GM18526 (cell line): Measurements from ENCODE around the gene L3MBTL4.

Experiments used
- POLR2A ChIP-seq: IDR thresholded peaks from 3 replicates; pipeline ENCODE4 v1.6.1; 2011; ENCODE audit not compliant: insufficient read length; ENCODE audit errors: extremely low read depth

The L3MBTL4 gene

GRCh38 chr18:6289843-6290242, 124.9 kb downstream of the L3MBTL4 start:
- no peak for TF ChIP-seq POLR2A

- no peak for TF ChIP-seq POLR2A
Measured at GRCh38 chr18:6286585-6286984, 128.1 kb downstream of the L3MBTL4 start.

DNA sequence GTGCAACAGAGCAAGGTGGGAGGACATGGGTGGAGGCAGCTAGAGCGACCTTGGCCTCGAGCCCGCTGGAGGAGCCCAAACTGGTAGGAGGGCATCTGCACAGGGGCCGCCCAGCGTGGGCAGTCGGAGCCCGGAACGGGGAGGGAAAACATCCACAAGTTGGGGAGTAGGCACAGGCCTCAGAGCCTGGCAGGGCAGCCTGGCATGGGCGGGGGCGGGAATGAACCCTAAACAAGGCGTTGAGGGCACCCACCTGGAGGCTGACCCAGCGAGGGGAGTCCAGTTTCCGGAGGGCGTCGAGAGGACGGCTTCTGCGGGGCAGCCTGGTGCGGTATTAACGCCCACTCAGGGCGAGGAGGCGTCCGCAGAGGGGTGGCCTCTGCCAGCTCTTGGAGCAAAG, 129.9 kb downstream of the L3MBTL4 start:
- TF ChIP-seq POLR2A, result no peak

DNA sequence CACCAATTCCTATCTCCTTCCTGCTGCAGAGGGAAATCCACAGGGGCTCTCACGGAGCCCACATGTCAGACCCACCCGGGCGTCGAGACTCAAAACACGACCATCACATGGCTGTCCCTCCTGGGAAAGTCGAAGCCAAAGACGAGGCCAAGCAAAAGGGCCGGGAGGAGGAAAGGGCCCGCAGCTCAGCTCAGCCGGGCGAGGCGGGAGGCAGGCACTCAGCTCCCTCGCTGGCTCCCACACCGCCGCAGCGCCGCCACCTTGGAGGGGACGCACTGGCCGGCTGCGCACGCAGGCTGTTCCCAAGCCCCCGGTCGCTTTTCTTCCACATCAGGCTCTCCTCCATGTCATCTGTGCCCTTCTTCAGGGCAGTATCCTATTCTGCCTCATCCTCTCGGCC, 130.4 kb downstream of the L3MBTL4 start:
- no peak for TF ChIP-seq POLR2A

DNA sequence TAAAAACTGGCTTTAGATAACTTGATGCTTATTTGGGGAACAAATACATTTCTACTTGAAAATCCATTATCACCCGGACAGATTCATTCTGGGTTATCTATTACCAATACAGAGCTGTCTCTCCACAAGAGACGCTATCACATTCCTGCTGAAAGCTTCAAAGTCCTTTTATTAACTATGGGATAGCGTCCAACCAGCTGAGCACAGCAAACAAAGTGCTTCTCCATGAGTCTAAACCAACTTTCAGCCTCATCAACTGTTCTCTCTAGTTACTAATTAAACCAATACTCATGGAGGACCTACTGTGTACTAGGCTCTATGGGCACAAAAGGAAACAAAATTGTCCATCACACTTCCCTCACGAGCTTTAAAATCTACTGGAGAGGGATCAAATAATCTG, 132.8 kb downstream of the L3MBTL4 start:
- TF ChIP-seq POLR2A, result no peak

DNA sequence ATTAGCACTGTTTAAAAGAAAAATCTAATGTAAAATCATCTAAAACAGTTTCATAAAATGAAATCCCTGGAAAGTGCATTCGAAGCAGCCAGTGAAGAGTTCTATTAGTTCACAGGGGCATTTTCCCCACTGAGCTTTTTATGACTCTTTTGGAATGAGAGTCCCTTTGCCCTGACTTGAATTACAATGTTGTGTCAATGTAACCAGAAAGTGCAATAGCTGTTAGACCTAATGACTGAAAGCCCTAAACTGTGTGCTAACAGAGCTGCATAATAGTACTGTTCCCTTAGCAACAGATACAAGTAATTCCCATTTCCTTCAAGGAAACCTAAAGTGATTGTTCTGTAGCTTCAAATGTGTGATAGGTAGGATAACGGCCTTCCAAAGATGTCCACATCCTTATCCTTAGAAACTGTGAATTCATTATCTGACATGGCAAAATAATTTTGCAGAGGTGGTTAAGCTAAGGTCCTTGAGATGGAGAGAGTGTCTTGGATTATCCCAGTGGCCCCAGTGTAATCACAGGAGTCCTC, 134.4 kb downstream of the L3MBTL4 start:
- TF ChIP-seq POLR2A, result no peak

GRCh38 chr18:6279308-6279707, 135.4 kb downstream of the L3MBTL4 start:
- TF ChIP-seq POLR2A, result no peak

DNA sequence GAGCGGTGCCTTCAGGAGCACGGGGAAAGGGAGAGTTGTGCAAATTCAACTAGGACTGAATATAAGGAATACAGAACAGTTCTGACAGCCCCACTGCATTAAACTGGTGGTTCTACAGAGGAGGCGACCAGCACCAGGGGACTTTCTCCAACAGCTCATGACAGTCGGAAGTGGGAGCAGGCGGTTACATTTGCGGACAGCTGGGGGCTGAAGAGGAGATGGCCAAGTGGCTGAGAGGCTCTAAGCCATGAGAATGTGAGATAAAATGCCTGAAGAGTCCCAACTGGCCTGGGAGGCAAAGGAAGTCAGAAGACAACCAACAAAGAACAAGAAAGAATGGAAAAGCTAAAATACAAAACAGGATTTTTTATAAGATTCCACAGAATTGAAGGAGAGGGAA, 141.3 kb downstream of the L3MBTL4 start:
- TF ChIP-seq POLR2A, result no peak

GRCh38 chr18:6271585-6271984, 143.1 kb downstream of the L3MBTL4 start:
- no peak for TF ChIP-seq POLR2A

- TF ChIP-seq POLR2A, result no peak
Measured at GRCh38 chr18:6270771-6271216, 143.9 kb downstream of the L3MBTL4 start.

GRCh38 chr18:6269660-6270332, 144.9 kb downstream of the L3MBTL4 start:
- no peak for TF ChIP-seq POLR2A

DNA sequence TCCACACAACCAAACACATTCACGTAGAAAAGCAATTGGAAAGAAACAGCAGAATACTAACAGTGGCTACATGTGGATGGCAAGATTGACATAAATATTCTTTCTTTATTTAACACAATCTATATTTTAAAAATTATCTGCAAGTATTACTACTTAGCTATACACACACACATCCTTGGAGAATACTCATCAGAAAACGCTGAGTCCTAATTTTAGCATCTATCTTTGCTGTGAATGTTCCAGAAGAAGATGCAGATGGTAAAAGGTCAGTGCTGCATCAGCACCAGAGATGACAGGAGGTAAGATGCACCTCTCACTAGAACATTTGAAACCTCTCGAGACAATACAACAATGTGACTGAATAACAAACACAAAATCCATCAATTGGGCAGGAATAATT, 148.5 kb downstream of the L3MBTL4 start:
- no peak for TF ChIP-seq POLR2A

GRCh38 chr18:6261938-6262337, 152.8 kb downstream of the L3MBTL4 start:
- no peak for TF ChIP-seq POLR2A

DNA sequence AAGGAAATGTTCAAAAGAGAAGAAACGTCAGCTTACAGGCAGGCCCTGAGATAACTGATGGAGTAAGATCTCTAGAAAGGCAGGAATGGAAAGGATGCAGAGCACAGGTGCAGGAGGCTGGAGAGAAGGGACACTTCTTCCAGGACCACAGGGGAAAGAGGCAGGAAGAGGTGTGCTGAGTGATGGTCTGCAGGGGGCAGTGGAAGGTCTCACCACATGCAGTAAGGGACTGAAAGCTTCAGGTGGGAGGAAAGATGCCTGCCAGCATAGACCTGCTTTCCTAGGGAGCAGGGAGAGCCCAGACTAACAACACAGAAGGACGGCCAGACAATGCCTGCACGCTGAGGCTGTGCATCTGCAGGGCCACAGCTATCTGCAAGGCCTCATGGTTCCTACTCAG, 156.8 kb downstream of the L3MBTL4 start:
- no peak for TF ChIP-seq POLR2A

- TF ChIP-seq POLR2A, result no peak
Measured at GRCh38 chr18:6256521-6256920, 158.2 kb downstream of the L3MBTL4 start.

- no peak for TF ChIP-seq POLR2A
Measured at GRCh38 chr18:6255886-6256285, 158.8 kb downstream of the L3MBTL4 start.

- TF ChIP-seq POLR2A, result no peak
Measured at GRCh38 chr18:6255116-6255705, 159.5 kb downstream of the L3MBTL4 start.
